ENCODE data around the gene SCFD1.

- TF ChIP-seq ZBTB33 (IDR thresholded peaks at IDR 0.05) (no peak), CTCF (IDR thresholded peaks at IDR 0.05; ENCODE audit: low read depth, low read length, missing input control) (no peak), REST (IDR thresholded peaks at IDR 0.05) (no peak), HNF4G (IDR thresholded peaks at IDR 0.05) (no peak), JUND (IDR thresholded peaks at IDR 0.05) (no peak), RAD21 (IDR thresholded peaks at IDR 0.05) (no peak), TAF1 (conservative IDR thresholded peaks at IDR 0.05) (no peak), SP1 (IDR thresholded peaks at IDR 0.05) (no peak), NR2F2 (IDR thresholded peaks at IDR 0.05) (no peak), FOXA1 (IDR thresholded peaks at IDR 0.05) (no peak), YY1 (IDR thresholded peaks at IDR 0.05) (no peak), EGR1 (IDR thresholded peaks at IDR 0.05; ENCODE audit: low read depth in 2 of 2) (no peak)
- TF ChIP-seq, protein P1, sequence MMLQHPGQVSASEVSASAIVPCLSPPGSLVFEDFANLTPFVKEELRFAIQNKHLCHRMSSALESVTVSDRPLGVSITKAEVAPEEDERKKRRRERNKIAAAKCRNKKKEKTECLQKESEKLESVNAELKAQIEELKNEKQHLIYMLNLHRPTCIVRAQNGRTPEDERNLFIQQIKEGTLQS (IDR thresholded peaks at IDR 0.05), result no peak
Measured at GRCh38 chr14:30771595-30771994, 149.5 kb downstream of the SCFD1 start.
